AG04450 (cell line): ENCODE data around the gene PLXNA1. TPM values are rescaled to one million over a fixed set of nuclear protein-coding genes. Genes with fewer than 3 reads are reported as not detected.

Source experiments
- CTCF ChIA-PET: fragments of 300-600, 350-600 bp; formaldehyde crosslinking; extraction: SDS; loops from one replicate; lab custom pipeline; 2022; ENCODE audit warnings: antibody characterized with exemption, inconsistent platforms; lab: Charles Lee
- POLR2A ChIA-PET: fragments of 350-600 bp; formaldehyde crosslinking; extraction: SDS; loops from one replicate; lab custom pipeline; 2021; ENCODE audit warnings: antibody characterized with exemption, inconsistent platforms; lab: Yijun Ruan, JAX
- DNase-seq: peaks from one replicate; pipeline ENCODE4 v3.0.0-alpha.2; 2011; ENCODE audit warnings: low read depth, low spot score
- H3K27ac ChIP-seq: one replicate; pipeline ENCODE4 v1.5.1; 2012; ENCODE audit warnings: low read depth, low read length, control low read depth
- H3K27me3 ChIP-seq: one replicate; pipeline ENCODE4 v1.6.0; 2012; ENCODE audit warnings: low read length; ENCODE audit not compliant: control insufficient read depth, insufficient read depth
- H3K4me3 ChIP-seq: 2 replicates; pipeline ENCODE4 v1.5.1; 2011; ENCODE audit warnings: mild to moderate bottlenecking, low read depth, low read length, control low read depth
- H3K9me3 ChIP-seq: 2 replicates; pipeline ENCODE4 v1.5.1; 2012; ENCODE audit warnings: low read length; ENCODE audit not compliant: control insufficient read depth, insufficient read depth
- CTCF ChIP-seq: IDR thresholded peaks from 2 replicates; pipeline ENCODE4 v1.5.1; 2011; ENCODE audit warnings: low read depth, low read length, control low read depth, inconsistent platforms
- polyA plus RNA-seq: library from polyadenylated mRNA; depleted of rRNA; stranded (reverse); fragments of >200 nt; gene quantifications from 2 replicates; pipeline ENCODE4 v1.2.3, GENCODE V29; 2011

The PLXNA1 gene
- polyA plus RNA-seq, 1 experiment, result 22.0 TPM

- ChIA-PET CTCF (no interaction called here), POLR2A (no interaction called here)
- Histone ChIP-seq H3K9me3 (no peaks in the 10 kb centered on the region), H3K4me3 (no peak overlapping the region), H3K27me3 (no peaks in the 10 kb centered on the region), H3K27ac (no peak overlapping the region)
- no peak for TF ChIP-seq CTCF
- DNase-seq, result no peak
Observed at GRCh38 chr3:126956866-126957650, 25.9 kb upstream of the PLXNA1 start.

- no peak overlapping the region for H3K27ac ChIP-seq
- CTCF ChIA-PET, result interaction anchor here (1.1 kb wide), 1 partner anchor 205 kb away, joined by 3 read pairs; no protein-coding TSS in a partner anchor
- no peaks in the 10 kb centered on the region for H3K27me3 ChIP-seq
- no peaks in the 10 kb centered on the region for H3K9me3 ChIP-seq
- no peak overlapping the region for H3K4me3 ChIP-seq
- no peak for DNase-seq
- no peak for TF ChIP-seq CTCF
- POLR2A ChIA-PET, result no interaction called here
Observed at GRCh38 chr3:126957776-126958637, 24.9 kb upstream of the PLXNA1 start.

GRCh38 chr3:126958638-126959085 lies 24.3 kb upstream of the PLXNA1 start:
- Histone ChIP-seq H3K9me3 (no peaks in the 10 kb centered on the region), H3K27me3 (no peaks in the 10 kb centered on the region), H3K4me3 (no peak overlapping the region), H3K27ac (no peak overlapping the region)
- ChIA-PET POLR2A (no interaction called here), CTCF (interaction anchor here (1.1 kb wide), 1 partner anchor 205 kb away, joined by 3 read pairs; no protein-coding TSS in a partner anchor)
- DNase-seq, result no peak
- TF ChIP-seq CTCF, result no peak

DNA sequence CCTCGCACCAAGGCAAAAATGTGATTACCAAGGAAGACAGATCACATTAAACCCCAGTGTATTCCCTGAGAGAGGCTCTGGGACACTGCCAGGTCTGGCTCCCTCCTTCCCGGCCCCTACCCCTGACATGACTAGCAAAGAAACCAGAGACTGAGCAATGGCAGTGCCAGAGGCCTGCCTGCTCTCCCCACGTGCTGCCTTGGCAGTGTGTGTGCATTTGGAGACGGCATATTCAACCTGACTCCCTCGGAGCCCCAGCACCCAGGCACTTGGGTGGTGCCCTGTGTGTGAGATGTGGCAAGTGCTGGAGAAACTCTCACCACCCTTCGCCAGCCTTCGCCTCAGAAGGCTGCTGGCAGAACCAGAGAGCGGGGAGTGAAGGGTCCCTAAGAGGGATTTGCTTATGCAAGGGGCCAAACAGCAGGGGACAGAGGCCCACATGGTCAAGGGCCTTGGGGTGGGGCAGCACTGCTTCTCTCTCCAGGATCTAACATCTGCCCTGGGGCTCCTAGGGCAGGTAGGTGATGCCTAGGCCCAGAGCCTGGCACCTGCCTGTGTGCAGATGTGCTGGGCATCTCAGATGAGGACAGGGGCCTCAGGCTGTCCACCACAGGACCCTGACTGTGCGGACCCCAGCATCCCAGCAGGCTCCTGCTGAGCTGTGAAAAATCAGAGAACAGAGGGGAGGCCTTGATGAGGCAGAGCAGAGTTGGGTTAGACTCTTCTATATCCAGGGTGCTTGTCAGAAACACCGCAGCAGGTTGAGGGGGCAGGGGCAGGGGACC lies 23.6 kb upstream of the PLXNA1 start:
- DNase-seq, result no peak
- ChIA-PET CTCF (interaction anchor here (1.1 kb wide), 1 partner anchor 206 kb away, joined by 3 read pairs; no protein-coding TSS in a partner anchor), POLR2A (no interaction called here)
- no peak overlapping the region for H3K4me3 ChIP-seq
- H3K27ac ChIP-seq, result no peak overlapping the region
- no peaks in the 10 kb centered on the region for H3K9me3 ChIP-seq
- no peak for TF ChIP-seq CTCF
- H3K27me3 ChIP-seq, result no peaks in the 10 kb centered on the region
